GM15510 (cell line): ENCODE measurements around the gene THOC6.

Experiments
- POLR2A ChIP-seq: IDR thresholded peaks from 3 replicates; pipeline ENCODE4 v1.6.1; 2011; ENCODE audit warnings: borderline replicate concordance; ENCODE audit not compliant: insufficient read length; ENCODE audit errors: extremely low read depth

The THOC6 gene

GRCh38 chr16:3051494-3051893 lies 27.7 kb downstream of the THOC6 start:
- no peak for TF ChIP-seq POLR2A

- no peak for TF ChIP-seq POLR2A
Observed at GRCh38 chr16:3054965-3055733, 31.3 kb downstream of the THOC6 start.

DNA sequence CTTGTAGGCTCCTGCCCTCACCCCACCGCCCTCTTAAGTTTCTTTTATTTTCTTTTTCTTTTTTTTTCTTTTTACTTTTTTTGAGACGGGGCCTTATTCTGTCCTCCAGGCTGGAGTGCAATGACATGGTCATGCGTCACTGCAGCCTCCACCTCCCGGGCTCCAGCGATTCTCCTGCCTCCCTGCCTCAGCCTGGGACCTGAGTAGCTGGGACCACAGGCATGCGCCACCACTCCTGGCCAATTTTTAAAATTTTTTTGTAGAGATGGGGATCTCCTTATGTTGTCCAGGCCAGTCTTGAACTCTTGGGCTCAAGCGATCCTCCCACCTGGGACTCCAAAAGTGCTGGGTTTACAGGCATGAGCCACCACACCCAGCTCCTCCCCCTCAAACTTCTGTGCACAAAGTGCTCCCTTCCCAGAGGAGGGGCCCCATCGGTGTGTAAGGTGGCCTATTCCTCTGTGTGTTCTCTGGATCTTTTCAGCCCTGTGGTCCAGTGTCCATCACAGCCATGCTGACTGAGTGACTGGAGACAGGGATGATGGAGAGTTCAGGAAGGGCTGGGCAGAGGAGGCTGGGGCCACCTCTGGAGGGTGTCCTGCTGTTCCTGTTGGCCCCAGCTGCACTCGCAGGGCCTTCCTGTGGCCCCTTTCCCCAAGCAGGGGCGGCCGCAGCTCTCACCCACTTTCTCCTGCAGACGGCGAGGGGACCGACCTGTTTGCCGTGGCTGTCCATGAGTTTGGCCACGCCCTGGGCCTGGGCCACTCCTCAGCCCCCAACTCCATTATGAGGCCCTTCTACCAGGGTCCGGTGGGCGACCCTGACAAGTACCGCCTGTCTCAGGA lies 32.7 kb downstream of the THOC6 start:
- TF ChIP-seq POLR2A, result no peak

DNA sequence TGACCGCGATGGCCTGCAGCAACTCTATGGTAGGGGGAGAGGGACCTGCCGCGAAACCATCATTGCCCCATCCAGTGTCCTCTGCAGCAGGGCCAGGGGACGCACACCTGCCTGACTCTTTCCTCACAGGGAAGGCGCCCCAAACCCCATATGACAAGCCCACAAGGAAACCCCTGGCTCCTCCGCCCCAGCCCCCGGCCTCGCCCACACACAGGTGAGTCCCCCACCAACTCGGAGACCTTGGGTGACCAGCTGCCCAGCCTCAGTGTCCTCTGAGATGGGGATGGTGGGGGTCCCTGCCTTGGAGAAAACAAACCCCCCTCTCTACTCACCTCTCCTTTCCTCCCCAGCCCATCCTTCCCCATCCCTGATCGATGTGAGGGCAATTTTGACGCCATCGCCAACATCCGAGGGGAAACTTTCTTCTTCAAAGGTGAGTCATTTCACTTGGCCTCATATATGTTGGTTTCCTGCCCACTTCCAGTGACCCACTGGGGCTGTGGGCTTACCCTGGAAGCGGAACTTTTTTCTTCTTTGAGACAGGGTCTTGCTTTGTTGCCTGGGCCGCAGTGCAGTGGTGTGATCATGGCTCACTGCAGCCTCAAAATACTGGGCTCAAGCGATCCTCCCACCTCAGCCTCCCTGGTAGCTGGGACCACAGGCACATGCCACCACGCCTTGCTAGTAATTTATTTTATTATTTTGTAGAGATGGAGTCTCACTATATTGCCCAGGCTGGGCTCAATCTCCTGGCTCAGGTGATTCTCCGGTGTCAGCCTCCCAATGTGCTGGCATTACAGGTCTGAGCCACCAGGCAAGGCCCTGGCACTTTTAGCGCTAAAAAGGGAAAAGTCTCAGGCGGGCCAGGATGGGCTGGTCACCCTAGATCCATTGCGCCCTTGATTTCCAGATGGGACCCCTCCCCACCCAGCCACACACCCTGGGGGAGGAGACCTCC lies 33.6 kb downstream of the THOC6 start:
- TF ChIP-seq POLR2A, result no peak

GRCh38 chr16:3058139-3059030 lies 34.5 kb downstream of the THOC6 start:
- TF ChIP-seq POLR2A, result no peak

DNA sequence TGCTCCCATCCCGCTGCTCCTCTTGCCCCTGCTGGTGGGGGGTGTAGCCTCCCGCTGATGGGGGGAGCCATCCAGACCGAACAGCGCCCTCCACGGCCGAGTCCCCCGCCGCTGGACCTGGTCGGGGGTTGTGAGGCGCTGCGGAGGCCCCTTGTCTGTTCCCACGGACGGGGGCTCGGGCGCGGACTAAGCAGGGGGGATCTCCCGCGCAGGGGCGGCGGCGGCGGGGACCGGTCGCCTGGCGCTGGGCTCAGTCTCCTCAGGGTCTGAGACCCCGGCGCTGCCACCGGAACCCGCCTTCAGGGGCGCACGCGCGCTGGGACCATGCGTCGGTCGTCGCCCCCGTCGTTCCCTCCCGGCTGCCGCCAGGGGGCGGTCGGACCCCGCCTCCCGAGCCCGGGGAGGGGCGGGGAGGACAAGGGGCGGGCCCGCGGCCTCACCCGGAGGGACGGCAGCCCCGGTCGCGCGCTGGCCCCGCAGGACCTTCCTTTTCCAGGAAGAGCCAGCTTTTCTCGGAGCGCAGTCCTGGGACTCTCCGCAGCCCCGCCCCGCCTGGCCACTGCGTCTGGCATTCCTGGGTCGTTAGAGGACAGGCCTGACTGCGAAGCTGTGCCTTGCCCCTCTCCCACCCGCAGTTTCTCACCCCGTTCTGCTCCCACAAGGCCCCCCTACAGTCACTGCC lies 35.3 kb downstream of the THOC6 start:
- TF ChIP-seq POLR2A, result peak; percentile 71

- TF ChIP-seq POLR2A, result no peak
Observed at GRCh38 chr16:3059723-3060242, 35.9 kb downstream of the THOC6 start.

- no peak for TF ChIP-seq POLR2A
Observed at GRCh38 chr16:3060339-3061127, 36.7 kb downstream of the THOC6 start.

GRCh38 chr16:3062553-3062952 lies 38.7 kb downstream of the THOC6 start:
- no peak for TF ChIP-seq POLR2A

DNA sequence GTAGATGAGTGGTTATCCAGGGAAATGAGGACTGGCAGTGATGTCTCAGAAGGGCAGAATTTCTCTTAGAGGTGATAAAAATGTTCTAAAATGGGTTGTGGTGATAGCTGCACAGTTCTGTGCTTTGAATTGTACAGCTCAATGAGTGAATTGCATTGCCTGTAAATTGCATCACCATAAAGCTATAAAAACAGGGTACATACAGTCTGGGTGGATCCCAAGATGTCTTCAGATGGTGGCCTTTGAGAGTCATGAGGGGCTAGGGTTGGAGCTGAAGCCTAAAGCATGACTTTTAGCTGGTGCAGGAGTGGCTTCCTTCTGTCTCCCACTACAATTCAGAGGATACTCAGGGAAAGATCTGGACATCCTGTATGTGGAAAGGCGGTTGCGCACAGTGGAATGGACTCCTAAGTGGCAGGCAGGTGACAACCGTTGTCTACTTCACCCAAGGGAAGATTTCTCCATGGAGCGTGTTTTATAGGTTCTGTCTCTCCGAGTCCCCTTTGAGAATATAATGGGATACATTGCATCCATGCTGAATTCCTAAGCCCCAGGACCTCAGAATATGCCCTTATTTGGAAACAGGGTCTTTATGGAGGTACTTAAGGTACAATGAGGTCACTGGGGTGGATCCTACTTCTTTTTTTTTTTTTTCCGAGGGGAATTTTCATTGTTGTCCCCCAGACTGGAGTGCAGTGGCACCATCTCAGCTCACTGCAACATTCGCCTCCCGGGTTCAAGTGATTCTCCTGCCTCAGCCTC lies 40.0 kb downstream of the THOC6 start:
- no peak for TF ChIP-seq POLR2A

- TF ChIP-seq POLR2A, result no peak
Observed at GRCh38 chr16:3065069-3065741, 41.4 kb downstream of the THOC6 start, which contains the start of gene IL32. TSS of gene IL32 (plus strand) at chr16:3065640. CDS start at chr16:3065812, 172 bp downstream.

DNA sequence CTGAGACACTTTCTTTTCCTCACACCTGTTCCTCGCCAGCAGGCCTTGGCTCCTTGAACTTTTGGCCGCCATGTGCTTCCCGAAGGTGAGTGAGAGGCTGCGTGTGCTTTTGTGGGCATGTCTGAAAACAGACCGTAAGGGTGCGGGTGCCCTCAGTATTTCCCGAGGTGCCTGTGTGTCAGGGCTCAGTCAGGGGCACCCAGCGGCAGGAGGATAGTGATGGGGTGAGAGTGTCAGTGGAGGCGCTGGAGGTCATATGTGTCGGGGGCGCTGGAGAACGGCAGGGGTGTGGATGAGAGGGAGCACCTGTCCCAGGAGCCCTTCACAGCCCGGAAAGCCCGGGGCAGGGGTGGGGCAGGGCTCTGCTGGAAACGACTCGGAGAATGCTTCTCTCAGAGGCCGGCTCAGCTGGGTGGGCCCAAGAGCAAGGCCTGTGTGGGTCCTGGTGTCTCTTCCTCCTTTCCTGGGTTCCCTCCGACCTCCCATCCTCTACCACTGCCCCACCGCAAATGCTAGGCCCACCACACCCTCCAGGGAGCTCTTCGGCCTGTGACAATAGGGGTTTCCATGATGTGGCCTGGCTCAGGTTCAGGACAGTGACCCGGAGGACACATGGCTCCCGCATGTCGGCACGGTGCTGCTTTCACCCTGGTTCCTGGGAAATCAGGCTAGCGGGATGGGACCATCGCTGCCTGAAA lies 42.1 kb downstream of the THOC6 start:
- no peak for TF ChIP-seq POLR2A
